ENCODE data around the gene GJA3. TPM values are rescaled to one million over a fixed set of nuclear protein-coding genes. Genes with fewer than 3 reads are reported as not detected.

GJA3 gene
- total and polyA plus RNA-seq, 2 of the 4 experiments (the other 2 are of a cell fraction): 1.5 to 2.7 TPM

DNA sequence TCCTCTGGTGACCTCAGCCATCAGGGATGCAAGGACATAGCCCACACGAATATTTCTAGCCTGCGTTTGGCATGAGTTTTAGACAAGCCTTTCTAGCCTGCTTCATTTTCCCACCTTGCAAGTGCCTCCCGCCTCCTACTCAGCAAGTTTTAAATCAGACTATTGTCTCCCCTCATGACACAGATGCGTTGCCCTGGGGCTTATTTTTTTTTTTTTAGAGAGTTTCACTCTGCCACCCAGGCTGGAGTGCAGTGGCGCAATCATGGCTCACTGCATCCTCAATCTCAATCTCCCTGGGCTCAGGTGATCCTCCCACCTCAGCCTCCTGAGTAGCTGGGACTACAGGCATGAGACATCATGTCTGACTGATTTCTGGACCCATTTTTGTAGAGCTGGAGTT lies 17.3 kb upstream of the GJA3 start:
- BruUV-seq (replicated peaks): no TSS peak
- Histone ChIP-seq H3K4me2 (ENCODE audit: low read depth, low read length) (no peak overlapping the region), H2AK9ac (replicated peaks; ENCODE audit: low read depth, low read length, poor library complexity) (no peak overlapping the region), H4K20me1 (ENCODE audit: insufficient read depth, low read length) (no peaks in the 10 kb centered on the region), H3K4me3 (ENCODE audit: insufficient read depth, low read depth, low read length) (no peak overlapping the region), H3K56ac (ENCODE audit: extremely low read depth, insufficient read depth, low read length) (no peak overlapping the region), H3K9me1 (ENCODE audit: insufficient read depth, low read length) (peaks cover 8% of the 10 kb centered on the region), H4K91ac (ENCODE audit: insufficient read depth, low read depth, low read length) (no peak overlapping the region), H3K79me1 (ENCODE audit: low read depth in 1 of 2, low read length in 2 of 2) (no peaks in the 10 kb centered on the region), H4K8ac (ENCODE audit: low read depth in 2 of 2, low read length in 2 of 2) (no peak overlapping the region), H4K5ac (ENCODE audit: low read depth, low read length) (no peak overlapping the region; the same call in 1 of the 2 replicates), H2BK20ac (ENCODE audit: low read depth, low read length) (no peak overlapping the region), H3K27ac (ENCODE audit: insufficient read depth, low read length) (no peak overlapping the region), H2BK120ac (ENCODE audit: low read depth, low read length) (no peak overlapping the region), H3K23ac (ENCODE audit: low read depth, low read length) (no peak overlapping the region), H2AK5ac (ENCODE audit: low read depth, low read length) (peak overlapping the region; percentile 26; the same call in 1 of the 2 replicates), H3K36me3 (ENCODE audit: control insufficient read depth, insufficient read depth, low read length) (no peaks in the 10 kb centered on the region), H3K9ac (ENCODE audit: low read depth, low read length) (no peak overlapping the region), H3K14ac (replicated peaks; ENCODE audit: low read depth, low read length) (no peak overlapping the region), H3K4ac (ENCODE audit: low read depth, low read length) (no peak overlapping the region), H3K18ac (ENCODE audit: low read depth, low read length) (no peak overlapping the region), H3K9me3 (ENCODE audit: control insufficient read depth, insufficient read depth, low read length) (no peaks in the 10 kb centered on the region), H2BK15ac (ENCODE audit: low read depth, low read length) (no peak overlapping the region), H2BK5ac (ENCODE audit: low read depth, low read length, poor library complexity, severe bottlenecking) (no peak overlapping the region), H3K4me1 (ENCODE audit: control insufficient read depth, insufficient read depth, low read length) (peaks cover 14% of the 10 kb centered on the region; the same call in 1 of the 2 replicates), H2AFZ (replicated peaks; ENCODE audit: low read length, poor library complexity) (peak overlapping the region; percentile 28), H3K27me3 (ENCODE audit: control insufficient read depth, insufficient read depth, low read length) (peaks cover 6% of the 10 kb centered on the region)
- TF ChIP-seq CEBPB (IDR thresholded peaks at IDR 0.05; ENCODE audit: low read depth, low read length) (peak; percentile 25; the same call in 1 of the 2 replicates), POLR2A (IDR thresholded peaks at IDR 0.05; ENCODE audit: low read depth, low read length) (no peak)
- DNase-seq: no peak
- dilution Hi-C loops (cut with HindIII; ENCODE audit: low sequenced_read_pairs, unreplicated experiment) (loop anchor here (25.0 kb wide), 1 partner anchor 309 kb away; no protein-coding TSS in a partner anchor), intact Hi-C loops (cut with micrococcal nuclease) (no loop called here), in situ Hi-C loops (cut with MboI; ENCODE audit: low sequenced_read_pairs) (loop anchor here (25.0 kb wide), 3 partner anchors 534 to 1309 kb away; partner anchors contain the start of gene IL17D)
- ChIA-PET POLR2A (ENCODE audit: unreplicated experiment) (no interaction called here), CTCF (no interaction called here)
- no peak for ATAC-seq (ENCODE audit: low read depth)
- WGBS, 2 experiments (ENCODE audit: extremely low coverage in 2 of 2, insufficient read length in 1 of 2): 77% methylated on average over 3 of the region's 5 CpGs; no CpG with 5 or more reads in 1 of the 2 experiments
